Gastrocnemius medialis (tissue), 4 donors: ENCODE data around the gene CASZ1.

Source experiments
- CTCF ChIP-seq, 5 experiments: fragments of 450-650 bp in 3 of 5; fragments of 200-600 bp in 2 of 5; sonication (generic) in 2 of 5; IDR thresholded peaks in 4 of 5; conservative IDR thresholded peaks in 1 of 5; 1 replicate in 4 of 5; 2 replicates in 1 of 5; pipeline ENCODE4 v1.5.1; 2016 to 2019; ENCODE audit warnings: antibody characterized with exemption in 5 of 5, mild to moderate bottlenecking in 3 of 5, moderate library complexity in 3 of 5
- POLR2A ChIP-seq, 2 donors: fragments of 450-650 bp; IDR thresholded peaks; one replicate each; pipeline ENCODE4 v1.6.1; 2017; ENCODE audit warnings: antibody characterized with exemption in 2 of 2, mild to moderate bottlenecking in 2 of 2, moderate library complexity in 2 of 2

DNA sequence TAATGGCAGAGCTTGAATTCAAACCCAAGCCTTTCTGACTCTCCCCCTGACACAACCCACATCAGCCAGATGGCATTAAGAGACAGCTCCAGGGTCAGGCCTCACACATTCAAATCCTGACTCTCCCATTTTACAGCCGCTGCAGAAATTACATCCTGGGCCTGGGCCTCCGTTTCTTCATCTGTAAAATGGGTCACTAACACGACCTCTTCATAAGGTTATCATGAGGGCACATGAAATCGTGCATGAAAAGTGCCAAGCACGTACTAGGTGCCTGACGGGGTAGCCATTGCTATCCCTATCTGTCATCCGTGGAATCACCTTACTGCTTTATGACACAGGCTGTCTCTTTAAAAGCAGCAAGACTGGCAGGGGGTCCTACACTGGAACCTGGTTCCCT lies 19.8 kb upstream of the CASZ1 start:
- TF ChIP-seq CTCF (IDR thresholded peaks at IDR 0.05 in 4 of 5, conservative IDR thresholded peaks at IDR 0.05 in 1 of 5): no peak
- no peak for TF ChIP-seq POLR2A (IDR thresholded peaks at IDR 0.05)
